LNCaP clone FGC (cell line): Measurements from ENCODE around the gene PRR15.

Experiments used
- DNase-seq: peaks from one replicate; pipeline ENCODE4 v3.0.0-alpha.2; 2011; ENCODE audit warnings: low read depth
- H3K4me3 ChIP-seq: 2 replicates; pipeline ENCODE4 v1.5.1; 2011; ENCODE audit warnings: mild to moderate bottlenecking, low read depth, low read length, control low read depth
- TF ChIP-seq, protein P1 (sequence below): IDR thresholded peaks from 2 replicates; pipeline ENCODE4 v1.5.1; 2012; ENCODE audit warnings: mild to moderate bottlenecking; ENCODE audit not compliant: control insufficient read depth, insufficient read depth; ENCODE audit errors: extremely low read depth

Gene PRR15

DNA sequence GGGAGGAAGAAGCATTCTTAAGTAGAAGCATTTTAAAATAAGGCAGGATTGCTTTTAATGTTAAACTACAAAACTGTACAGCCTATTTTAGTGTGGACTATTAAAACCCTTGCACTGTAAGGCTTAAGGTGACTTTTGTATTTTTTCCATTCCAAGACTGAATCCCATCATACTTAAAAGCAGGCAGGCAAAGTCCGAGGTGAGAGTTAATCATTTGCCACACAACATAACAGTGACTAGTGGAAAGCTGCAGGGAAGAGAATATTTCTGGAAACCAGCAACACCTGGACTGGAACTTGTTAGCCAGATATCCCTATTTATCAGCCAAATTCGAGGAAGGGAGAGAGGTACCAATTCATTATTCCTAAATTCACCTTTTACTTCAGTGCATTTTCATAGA, 3.5 kb downstream of the PRR15 start:
- no peak overlapping the region for H3K4me3 ChIP-seq
- TF ChIP-seq, protein P1, sequence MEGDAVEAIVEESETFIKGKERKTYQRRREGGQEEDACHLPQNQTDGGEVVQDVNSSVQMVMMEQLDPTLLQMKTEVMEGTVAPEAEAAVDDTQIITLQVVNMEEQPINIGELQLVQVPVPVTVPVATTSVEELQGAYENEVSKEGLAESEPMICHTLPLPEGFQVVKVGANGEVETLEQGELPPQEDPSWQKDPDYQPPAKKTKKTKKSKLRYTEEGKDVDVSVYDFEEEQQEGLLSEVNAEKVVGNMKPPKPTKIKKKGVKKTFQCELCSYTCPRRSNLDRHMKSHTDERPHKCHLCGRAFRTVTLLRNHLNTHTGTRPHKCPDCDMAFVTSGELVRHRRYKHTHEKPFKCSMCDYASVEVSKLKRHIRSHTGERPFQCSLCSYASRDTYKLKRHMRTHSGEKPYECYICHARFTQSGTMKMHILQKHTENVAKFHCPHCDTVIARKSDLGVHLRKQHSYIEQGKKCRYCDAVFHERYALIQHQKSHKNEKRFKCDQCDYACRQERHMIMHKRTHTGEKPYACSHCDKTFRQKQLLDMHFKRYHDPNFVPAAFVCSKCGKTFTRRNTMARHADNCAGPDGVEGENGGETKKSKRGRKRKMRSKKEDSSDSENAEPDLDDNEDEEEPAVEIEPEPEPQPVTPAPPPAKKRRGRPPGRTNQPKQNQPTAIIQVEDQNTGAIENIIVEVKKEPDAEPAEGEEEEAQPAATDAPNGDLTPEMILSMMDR, result no peak
- no peak for DNase-seq

DNA sequence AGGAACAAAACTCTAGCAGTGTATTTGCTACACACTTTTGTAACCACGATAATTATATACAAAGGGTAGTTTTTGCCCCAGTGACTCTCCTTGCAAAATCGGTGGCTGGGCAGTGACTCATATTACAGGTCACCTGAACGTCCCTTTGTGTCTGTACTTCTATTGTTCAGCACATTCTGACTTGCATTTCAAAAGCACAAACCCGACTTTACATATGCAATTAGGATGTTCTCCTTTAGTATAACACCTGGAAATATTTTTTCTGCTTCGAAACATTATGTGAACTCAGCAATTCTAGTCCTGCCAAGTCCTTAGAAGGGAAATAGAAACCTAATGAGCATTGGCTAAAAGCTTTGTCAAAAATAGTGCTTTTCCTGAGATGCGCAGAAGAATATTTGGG, 6.0 kb downstream of the PRR15 start:
- DNase-seq, result no peak
- TF ChIP-seq, protein P1, result no peak
- no peak overlapping the region for H3K4me3 ChIP-seq

DNA sequence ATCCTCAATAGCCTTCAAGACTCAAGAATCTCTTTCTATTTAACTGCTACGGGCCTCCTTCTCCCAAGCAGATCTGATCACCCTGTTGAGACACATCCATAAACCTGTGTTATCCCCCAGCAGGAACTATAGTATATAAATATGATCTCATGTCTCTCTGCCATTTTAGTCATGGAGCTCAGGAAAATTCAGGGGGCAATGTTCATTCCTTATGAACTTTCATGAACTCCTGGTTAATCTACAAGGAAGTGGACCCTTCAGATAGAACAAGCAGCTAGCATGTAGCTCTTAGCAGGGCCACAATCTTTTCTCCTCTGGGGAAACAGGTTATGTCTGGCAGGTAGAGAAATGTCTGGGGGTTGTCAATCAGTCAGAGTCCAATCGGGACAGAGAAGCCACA, 8.9 kb downstream of the PRR15 start:
- no peak for DNase-seq
- no peak overlapping the region for H3K4me3 ChIP-seq
- TF ChIP-seq, protein P1, result no peak

DNA sequence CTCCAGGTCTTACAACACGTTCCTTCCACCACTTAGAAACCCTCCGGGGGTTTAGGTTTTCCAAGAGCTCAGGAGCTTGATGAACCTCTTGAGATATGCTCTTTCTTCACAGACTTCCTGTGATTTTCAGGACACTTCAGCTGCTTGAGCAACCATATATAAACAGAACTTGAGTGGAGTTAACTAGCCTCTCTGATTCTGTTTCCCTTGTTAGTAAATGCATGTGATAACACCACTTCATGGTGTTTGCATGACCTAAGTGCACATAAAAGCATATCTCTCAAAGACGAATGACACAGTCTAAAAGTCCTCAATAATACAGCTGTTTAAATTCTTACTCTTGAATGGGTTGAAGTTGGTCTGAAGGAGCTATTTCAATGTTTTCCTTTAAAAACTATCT, 9.9 kb downstream of the PRR15 start:
- TF ChIP-seq, protein P1, result no peak
- no peak overlapping the region for H3K4me3 ChIP-seq
- no peak for DNase-seq

DNA sequence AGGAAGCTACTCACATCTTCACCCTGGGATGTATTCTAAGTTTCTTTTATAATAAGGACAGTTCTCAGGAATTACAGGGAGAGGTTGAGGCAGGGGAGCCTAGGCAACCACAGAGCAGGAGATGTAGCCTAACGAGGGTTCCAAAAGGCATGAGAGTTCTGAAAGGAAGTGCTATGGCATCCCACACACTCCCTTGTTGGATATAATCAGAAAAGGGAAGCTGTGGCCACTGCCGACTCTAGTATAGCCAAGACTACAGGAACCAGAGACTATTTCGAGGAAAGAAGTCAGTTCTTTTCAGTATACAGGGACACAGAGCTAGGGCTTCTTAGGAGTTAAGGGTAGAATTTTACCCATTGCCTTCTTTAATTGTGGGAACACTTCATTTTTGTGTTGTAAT, 11.0 kb downstream of the PRR15 start:
- DNase-seq, result no peak
- no peak overlapping the region for H3K4me3 ChIP-seq
- TF ChIP-seq, protein P1, result no peak

DNA sequence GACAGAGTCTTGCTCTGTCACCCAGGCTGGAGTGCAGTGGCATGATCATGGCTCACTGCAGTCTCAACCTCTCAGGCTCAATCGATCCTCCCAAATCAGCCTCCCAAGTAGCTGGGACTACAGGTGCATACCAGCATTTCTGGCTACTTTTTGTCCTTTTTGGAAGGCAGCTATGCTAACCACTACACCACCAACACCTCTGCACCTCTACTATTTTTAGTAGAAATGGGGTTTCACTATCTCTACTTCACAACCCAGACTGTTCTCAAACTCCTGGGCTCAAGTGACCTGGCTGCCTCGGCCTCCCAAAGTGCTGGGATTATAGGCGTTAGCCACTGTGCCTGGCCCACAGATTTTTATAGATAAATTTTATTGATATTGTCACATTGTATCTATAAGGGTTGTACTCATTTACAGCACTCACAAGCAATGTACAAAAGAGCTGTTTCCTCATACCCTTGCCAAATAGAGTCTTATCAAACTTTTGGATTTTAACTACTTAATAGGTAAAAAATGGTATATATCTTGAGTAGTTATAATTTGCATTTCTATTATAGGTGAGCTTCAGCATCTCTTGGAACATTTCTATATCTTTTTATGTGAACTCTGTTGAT, 23.7 kb downstream of the PRR15 start:
- TF ChIP-seq, protein P1, result no peak
- DNase-seq, result no peak
- no peak overlapping the region for H3K4me3 ChIP-seq

DNA sequence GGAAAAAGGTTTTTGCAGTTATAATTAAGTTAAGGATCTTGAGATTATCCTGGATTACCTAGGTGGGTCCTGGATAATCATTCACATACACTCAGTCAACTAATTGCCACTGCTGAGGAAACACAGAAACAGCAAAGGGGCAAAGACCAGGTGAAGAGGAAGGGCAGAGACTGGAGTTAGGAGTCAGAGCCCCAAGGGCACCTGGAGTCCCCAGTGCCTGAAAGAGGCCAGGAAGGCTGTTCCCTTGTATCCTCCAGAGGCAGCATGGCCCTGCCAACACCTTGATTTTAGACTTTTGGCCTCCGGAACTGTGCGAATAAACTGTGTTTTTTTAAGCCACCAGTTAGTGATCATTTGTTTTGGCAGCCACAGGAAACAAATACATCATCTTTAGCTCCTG, 24.6 kb downstream of the PRR15 start:
- no peak for DNase-seq
- TF ChIP-seq, protein P1, result no peak
- no peak overlapping the region for H3K4me3 ChIP-seq
